ENCODE data around the gene OR52L1. TPM values are rescaled to one million over a fixed set of nuclear protein-coding genes. Genes with fewer than 3 reads are reported as not detected.

The OR52L1 gene
- total and polyA plus RNA-seq, 4 donors, result 0.18 to 0.23 TPM; not detected in 2

DNA sequence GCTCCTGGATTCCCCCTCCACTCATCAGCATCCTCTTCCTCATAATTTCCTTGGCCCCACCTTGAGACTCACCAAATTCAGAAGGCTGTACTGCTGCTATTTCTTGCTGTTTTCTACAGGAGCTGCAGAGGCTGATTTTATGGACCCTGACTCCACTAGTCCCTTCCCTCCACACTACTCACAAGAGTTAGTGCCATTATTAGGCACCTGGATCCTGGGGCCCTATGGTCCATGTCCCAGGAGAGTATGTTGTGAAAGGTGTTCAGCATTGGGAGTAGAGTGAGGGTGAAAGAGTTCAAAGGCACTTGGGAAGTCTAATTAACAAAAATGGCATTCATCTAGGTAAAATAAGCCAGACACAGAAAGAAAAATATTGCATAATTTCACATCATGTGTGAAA is 20.1 kb upstream of the OR52L1 start, which contains the start of gene OR56A4:
OR56A4 (minus strand) TSS at position 101 of the 400 bp plus-strand sequence. CDS start 3,954 bp downstream, outside the sequence.
- no peaks in the 10 kb centered on the region for H3K9me3 ChIP-seq (ENCODE audit: control insufficient read depth in 4 of 4, insufficient read depth in 3 of 4, low read length in 3 of 4)
- no peak for ATAC-seq (ENCODE audit: insufficient read depth, low FRiP score)
- no peaks in the 10 kb centered on the region for H3K36me3 ChIP-seq (ENCODE audit: control insufficient read depth in 4 of 4, insufficient read depth in 4 of 4, low read length in 4 of 4)
- H3K27ac ChIP-seq (ENCODE audit: low read depth in 1 of 2, low read length in 1 of 2), result no peak within 1 kb of the TSS
- H3K4me3 ChIP-seq, result no peak within 1 kb of the TSS
- TF ChIP-seq CTCF (IDR thresholded peaks at IDR 0.05; ENCODE audit: control extremely low read depth, extremely low read depth), result no peak
- no peak for DNase-seq
- H3K9ac ChIP-seq (ENCODE audit: insufficient read depth in 1 of 2, low read length in 2 of 2), result no peak within 1 kb of the TSS
- peaks cover 0 to 2% (median 0%) of the 10 kb centered on the region in 3 donors for H3K27me3 ChIP-seq (ENCODE audit: control insufficient read depth in 3 of 3, insufficient read depth in 3 of 3, low read length in 2 of 3)
- no peaks in the 10 kb centered on the region for H3K4me1 ChIP-seq (ENCODE audit: control insufficient read depth in 5 of 5, insufficient read depth in 5 of 5, low read length in 5 of 5)

DNA sequence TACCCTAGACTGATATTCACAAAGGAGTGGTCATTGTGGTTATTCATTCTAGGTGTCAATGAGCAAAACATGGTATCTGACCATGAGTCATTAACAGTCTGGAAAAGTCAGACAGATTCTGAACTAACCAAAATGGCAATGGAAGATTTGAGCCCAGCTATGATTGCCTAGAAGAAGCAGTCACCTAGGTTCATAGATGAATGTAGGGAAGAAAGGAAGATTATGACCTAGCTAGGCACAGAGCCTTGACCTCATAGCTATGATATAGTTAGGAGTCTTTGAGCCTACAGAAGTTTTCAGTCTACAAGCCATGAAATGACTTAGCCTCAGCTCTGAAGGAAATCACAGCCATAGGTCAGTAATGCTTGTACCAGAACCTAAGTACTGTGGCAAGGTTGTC is 19.6 kb upstream of the OR52L1 start:
- Histone ChIP-seq H3K9ac (ENCODE audit: insufficient read depth in 1 of 2, low read length in 2 of 2) (no peak overlapping the region), H3K4me1 (ENCODE audit: control insufficient read depth in 5 of 5, insufficient read depth in 5 of 5, low read length in 5 of 5) (no peaks in the 10 kb centered on the region), H3K36me3 (ENCODE audit: control insufficient read depth in 4 of 4, insufficient read depth in 4 of 4, low read length in 4 of 4) (no peaks in the 10 kb centered on the region), H3K9me3 (ENCODE audit: control insufficient read depth in 4 of 4, insufficient read depth in 3 of 4, low read length in 3 of 4) (no peaks in the 10 kb centered on the region), H3K27me3 (ENCODE audit: control insufficient read depth in 3 of 3, insufficient read depth in 3 of 3, low read length in 2 of 3) (peaks cover 0 to 2% (median 0%) of the 10 kb centered on the region in 3 donors), H3K27ac (ENCODE audit: low read depth in 1 of 2, low read length in 1 of 2) (no peak overlapping the region), H3K4me3 (no peak overlapping the region)
- ATAC-seq (ENCODE audit: insufficient read depth, low FRiP score) (no peak), DNase-seq (no peak)
- TF ChIP-seq CTCF (IDR thresholded peaks at IDR 0.05; ENCODE audit: control extremely low read depth, extremely low read depth), result no peak

DNA sequence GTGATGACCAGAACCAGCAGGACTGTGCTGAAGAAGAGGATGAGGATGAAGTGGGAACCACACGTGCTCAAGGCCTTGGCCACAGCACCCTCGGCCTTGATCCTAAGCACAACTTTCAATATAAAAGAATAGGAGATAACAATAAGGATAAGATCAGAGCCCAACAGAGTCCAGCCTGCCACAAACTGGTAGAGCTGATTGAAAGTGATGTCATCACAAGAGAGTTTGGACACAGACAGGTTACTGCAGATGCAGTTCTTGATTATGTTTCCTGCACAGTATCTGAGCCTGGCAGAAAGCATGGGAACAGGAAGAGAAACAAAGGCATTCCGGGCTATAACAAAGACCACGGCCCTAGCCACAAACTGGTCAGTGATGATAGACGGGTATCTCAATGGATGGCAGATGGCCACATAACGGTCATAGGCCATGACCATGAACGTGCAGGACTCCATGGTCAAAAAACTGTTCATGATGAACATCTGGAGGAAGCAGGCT is 15.5 kb upstream of the OR52L1 start:
- no peak for TF ChIP-seq CTCF (IDR thresholded peaks at IDR 0.05; ENCODE audit: control extremely low read depth, extremely low read depth)
- H3K36me3 ChIP-seq (ENCODE audit: control insufficient read depth in 4 of 4, insufficient read depth in 4 of 4, low read length in 4 of 4), result no peaks in the 10 kb centered on the region
- no peak overlapping the region for H3K9ac ChIP-seq (ENCODE audit: insufficient read depth in 1 of 2, low read length in 2 of 2)
- no peak for ATAC-seq (ENCODE audit: insufficient read depth, low FRiP score)
- H3K4me3 ChIP-seq, result no peak overlapping the region
- no peaks in the 10 kb centered on the region for H3K9me3 ChIP-seq (ENCODE audit: control insufficient read depth in 4 of 4, insufficient read depth in 3 of 4, low read length in 3 of 4)
- H3K27ac ChIP-seq (ENCODE audit: low read depth in 1 of 2, low read length in 1 of 2), result no peak overlapping the region
- WGBS, 2 donors, result 57 to 61% methylated on average over 7 of the region's 7 CpGs
- DNase-seq, result no peak
- no peaks in the 10 kb centered on the region for H3K4me1 ChIP-seq (ENCODE audit: control insufficient read depth in 5 of 5, insufficient read depth in 5 of 5, low read length in 5 of 5)
- no peaks in the 10 kb centered on the region for H3K27me3 ChIP-seq (ENCODE audit: control insufficient read depth in 3 of 3, insufficient read depth in 3 of 3, low read length in 2 of 3)

GRCh38 chr11:5994791-5995190 is 8.0 kb upstream of the OR52L1 start:
- 87 to 92% methylated on average over 14 of the region's 14 CpGs for WGBS, 2 donors
- Histone ChIP-seq H3K27me3 (ENCODE audit: control insufficient read depth in 3 of 3, insufficient read depth in 3 of 3, low read length in 2 of 3) (no peaks in the 10 kb centered on the region), H3K9ac (ENCODE audit: insufficient read depth in 1 of 2, low read length in 2 of 2) (no peak overlapping the region), H3K4me3 (no peak overlapping the region), H3K27ac (ENCODE audit: low read depth in 1 of 2, low read length in 1 of 2) (no peak overlapping the region), H3K36me3 (ENCODE audit: control insufficient read depth in 4 of 4, insufficient read depth in 4 of 4, low read length in 4 of 4) (no peaks in the 10 kb centered on the region), H3K4me1 (ENCODE audit: control insufficient read depth in 5 of 5, insufficient read depth in 5 of 5, low read length in 5 of 5) (peaks cover 0 to 1% (median 0%) of the 10 kb centered on the region in 5 donors), H3K9me3 (ENCODE audit: control insufficient read depth in 4 of 4, insufficient read depth in 3 of 4, low read length in 3 of 4) (no peaks in the 10 kb centered on the region)
- ATAC-seq (ENCODE audit: insufficient read depth, low FRiP score), result no peak
- no peak for TF ChIP-seq CTCF (IDR thresholded peaks at IDR 0.05; ENCODE audit: control extremely low read depth, extremely low read depth)
- DNase-seq, result no peak
